Breast epithelium (tissue), 3 donors: ENCODE data around the gene PDXP.

Source experiments
- POLR2A ChIP-seq: fragments of 450-650 bp; IDR thresholded peaks from one replicate; pipeline ENCODE4 v1.6.1; 2016; ENCODE audit warnings: antibody characterized with exemption, mild to moderate bottlenecking, moderate library complexity
- POLR2AphosphoS5 ChIP-seq, 3 donors: sonication (generic); formaldehyde crosslinking; IDR thresholded peaks; one replicate each; pipeline ENCODE4 v1.6.1; 2017; ENCODE audit warnings: antibody characterized with exemption in 3 of 3
- TF ChIP-seq, protein P1 (sequence below), 3 donors: fragments of 450-650 bp; IDR thresholded peaks; one replicate each; pipeline ENCODE4 v1.5.1; 2016 to 2017; ENCODE audit warnings: antibody characterized with exemption in 3 of 3, mild to moderate bottlenecking in 3 of 3, moderate library complexity in 3 of 3

DNA sequence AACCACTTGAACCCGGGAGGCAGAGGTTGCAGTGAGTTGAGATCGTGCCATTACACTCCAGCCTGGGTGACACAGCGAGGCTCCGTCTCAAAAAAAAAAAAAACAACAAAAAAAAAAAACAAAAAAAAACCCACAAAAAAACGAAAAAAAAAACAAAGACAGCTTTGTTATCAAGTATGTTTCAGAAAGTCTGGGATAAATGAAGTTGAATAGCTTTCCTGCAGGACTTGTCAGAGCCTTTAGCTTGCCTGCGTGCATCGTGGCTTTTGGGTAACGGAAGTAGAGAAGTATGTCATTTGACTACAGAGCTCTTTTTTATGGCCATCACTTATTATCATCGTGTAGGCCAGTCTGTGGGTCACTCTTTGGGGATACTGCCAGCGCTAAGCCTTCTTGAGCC lies 53.0 kb downstream of the PDXP start:
- TF ChIP-seq POLR2AphosphoS5 (IDR thresholded peaks at IDR 0.05) (no peak), POLR2A (no peak)
- TF ChIP-seq, protein P1, sequence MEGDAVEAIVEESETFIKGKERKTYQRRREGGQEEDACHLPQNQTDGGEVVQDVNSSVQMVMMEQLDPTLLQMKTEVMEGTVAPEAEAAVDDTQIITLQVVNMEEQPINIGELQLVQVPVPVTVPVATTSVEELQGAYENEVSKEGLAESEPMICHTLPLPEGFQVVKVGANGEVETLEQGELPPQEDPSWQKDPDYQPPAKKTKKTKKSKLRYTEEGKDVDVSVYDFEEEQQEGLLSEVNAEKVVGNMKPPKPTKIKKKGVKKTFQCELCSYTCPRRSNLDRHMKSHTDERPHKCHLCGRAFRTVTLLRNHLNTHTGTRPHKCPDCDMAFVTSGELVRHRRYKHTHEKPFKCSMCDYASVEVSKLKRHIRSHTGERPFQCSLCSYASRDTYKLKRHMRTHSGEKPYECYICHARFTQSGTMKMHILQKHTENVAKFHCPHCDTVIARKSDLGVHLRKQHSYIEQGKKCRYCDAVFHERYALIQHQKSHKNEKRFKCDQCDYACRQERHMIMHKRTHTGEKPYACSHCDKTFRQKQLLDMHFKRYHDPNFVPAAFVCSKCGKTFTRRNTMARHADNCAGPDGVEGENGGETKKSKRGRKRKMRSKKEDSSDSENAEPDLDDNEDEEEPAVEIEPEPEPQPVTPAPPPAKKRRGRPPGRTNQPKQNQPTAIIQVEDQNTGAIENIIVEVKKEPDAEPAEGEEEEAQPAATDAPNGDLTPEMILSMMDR (IDR thresholded peaks at IDR 0.05): no peak
